Thymus (tissue), 11 donors: ENCODE results near the gene GPR31. TPM values are rescaled to one million over a fixed set of nuclear protein-coding genes. Genes with fewer than 3 reads are reported as not detected.
"Not testable (repeated sequence)": the region's sequence is repeated elsewhere in the genome, so short reads cannot be mapped to it uniquely, and the experiment has no call there.

Source experiments
- DNase-seq, 9 donors: peaks; one replicate each; pipeline ENCODE4 v3.0.0-alpha.2; 2013; ENCODE audit warnings: low spot score in 9 of 9, low read depth in 6 of 9, missing footprints in 1 of 9
- H3K27ac ChIP-seq, 2 donors: one replicate each; pipeline ENCODE4 v1.5.1; 2013; ENCODE audit warnings: control low read depth in 1 of 2, low read depth in 1 of 2, low read length in 1 of 2, mild to moderate bottlenecking in 1 of 2, moderate library complexity in 1 of 2
- H3K27me3 ChIP-seq, 2 donors: one replicate each; pipeline ENCODE4 v1.5.1; 2013; ENCODE audit warnings: low read length in 1 of 2; ENCODE audit not compliant: control insufficient read depth in 2 of 2, insufficient read depth in 1 of 2
- H3K36me3 ChIP-seq, 2 donors: one replicate each; pipeline ENCODE4 v1.5.1; 2013; ENCODE audit warnings: low read length in 1 of 2, mild to moderate bottlenecking in 1 of 2, moderate library complexity in 1 of 2; ENCODE audit not compliant: control insufficient read depth in 2 of 2, insufficient read depth in 2 of 2
- H3K4me1 ChIP-seq, 2 donors: one replicate each; pipeline ENCODE4 v1.5.1; 2013; ENCODE audit warnings: low read length in 2 of 2; ENCODE audit not compliant: control insufficient read depth in 2 of 2, insufficient read depth in 2 of 2
- H3K4me3 ChIP-seq, 2 donors: one replicate each; pipeline ENCODE4 v1.5.1; 2013; ENCODE audit warnings: low read length in 2 of 2, control low read depth in 1 of 2, mild to moderate bottlenecking in 1 of 2
- H3K9me3 ChIP-seq, 2 donors: one replicate each; pipeline ENCODE4 v1.5.1; 2013; ENCODE audit warnings: low read length in 1 of 2, mild to moderate bottlenecking in 1 of 2; ENCODE audit not compliant: control insufficient read depth in 2 of 2, insufficient read depth in 1 of 2
- WGBS: extraction: QIAGEN DNeasy Blood & Tissue Kit; methylation state at CpG from one replicate; pipeline ENCODE4 v1.1.7; 2013; 5-methylcytosine and 5-hydroxymethylcytosine counted together
- polyA plus RNA-seq: library from polyadenylated mRNA; stranded (reverse); fragments of 200-250 nt; gene quantifications from one replicate; pipeline ENCODE4 v1.2.3, GENCODE V29; 2013
- total RNA-seq: library from RNA; stranded (reverse); fragments of 120-200 nt; gene quantifications from one replicate; pipeline ENCODE4 v1.2.4, GENCODE V29; 2013
- donor health status: healthy.

The GPR31 gene
- total and polyA plus RNA-seq, 2 donors = 0.14 to 3.0 TPM

DNA sequence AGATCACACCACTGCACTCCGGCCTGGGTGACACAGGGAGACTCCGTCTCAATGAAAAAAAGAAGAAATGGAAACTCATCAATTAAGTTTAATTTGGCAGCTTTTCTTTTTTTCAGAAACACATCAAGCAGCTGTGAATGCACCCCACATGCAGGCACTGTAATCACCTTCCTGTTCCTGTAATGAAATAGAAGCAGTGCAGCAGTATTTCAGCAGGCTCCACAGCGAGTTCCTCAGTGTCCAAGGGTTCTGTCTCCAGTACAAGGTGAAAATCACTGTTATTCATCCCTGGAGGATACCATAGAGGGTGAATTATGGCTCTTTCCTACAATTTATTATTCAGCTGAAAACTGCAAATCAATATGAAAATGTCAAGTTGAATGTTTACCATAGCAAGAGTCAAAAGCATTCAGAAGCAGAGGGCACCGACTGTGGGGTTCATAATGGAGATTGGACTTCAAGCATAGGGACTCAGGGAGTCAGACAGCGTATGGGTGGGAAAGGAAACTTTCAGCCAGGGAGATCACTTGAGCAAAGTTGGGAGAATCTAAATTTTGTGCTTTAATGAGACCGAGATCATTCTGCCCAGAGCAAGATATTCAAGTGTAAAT is 35.8 kb upstream of the GPR31 start:
- H3K36me3 ChIP-seq, H3K9me3 ChIP-seq, H3K27me3 ChIP-seq, H3K27ac ChIP-seq, DNase-seq, H3K4me3 ChIP-seq, H3K4me1 ChIP-seq: not testable (repeated sequence)
- 89% methylated on average over 6 of the region's 6 CpGs for WGBS

DNA sequence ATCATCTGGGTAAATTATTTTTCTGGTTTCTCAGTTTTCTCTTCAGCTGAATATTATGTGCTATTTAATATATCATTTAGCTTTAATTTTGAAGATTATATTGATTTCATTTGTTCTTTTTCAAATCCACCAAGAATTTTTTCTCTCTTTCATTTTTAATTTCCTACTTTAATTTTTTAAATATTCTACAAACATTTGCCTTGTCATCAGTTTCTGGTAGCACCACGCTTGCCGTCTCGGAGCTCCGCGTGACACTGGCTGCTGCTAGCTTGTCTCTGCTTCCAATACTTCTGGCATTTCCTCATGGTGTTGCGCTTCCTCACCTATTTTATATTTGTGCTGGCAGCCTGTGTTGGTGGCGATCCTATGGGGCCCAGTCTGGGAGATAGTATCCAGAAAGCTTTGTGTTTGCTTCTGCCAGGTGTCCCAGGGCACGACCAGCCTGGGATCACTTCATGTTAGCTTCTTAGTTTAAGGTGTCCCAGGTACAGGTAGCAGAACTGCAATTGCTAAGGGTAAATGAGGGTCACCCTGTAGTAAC is 33.3 kb upstream of the GPR31 start:
- H3K4me3 ChIP-seq, H3K4me1 ChIP-seq, H3K27ac ChIP-seq, DNase-seq, H3K27me3 ChIP-seq, H3K36me3 ChIP-seq, H3K9me3 ChIP-seq: not testable (repeated sequence)
- WGBS = 97% methylated on average over 8 of the region's 8 CpGs

DNA sequence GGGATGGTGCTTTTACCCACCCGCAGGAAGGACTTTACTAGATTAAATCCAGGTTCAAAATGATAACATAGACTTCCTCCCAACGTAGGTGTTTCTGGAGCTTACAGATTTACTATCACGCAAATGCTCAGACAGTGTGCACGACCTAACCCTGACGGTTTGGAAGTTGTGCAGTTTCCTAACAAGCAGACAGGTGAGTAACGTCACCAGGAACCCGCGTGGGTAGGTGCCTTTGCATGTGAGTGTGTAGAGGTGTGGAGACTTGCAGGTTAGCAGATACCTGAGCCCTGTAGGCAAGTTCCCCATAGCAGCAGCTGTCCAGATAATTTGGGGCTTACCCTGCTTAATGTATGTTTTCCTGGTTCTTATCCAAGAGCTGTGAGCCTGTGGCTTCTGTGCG is 29.5 kb upstream of the GPR31 start:
- 81% methylated on average over 9 of the region's 9 CpGs for WGBS
- H3K4me1 ChIP-seq, H3K36me3 ChIP-seq, H3K9me3 ChIP-seq, DNase-seq, H3K27me3 ChIP-seq, H3K27ac ChIP-seq, H3K4me3 ChIP-seq: not testable (repeated sequence)

GRCh38 chr6:167185101-167185500 is 27.3 kb upstream of the GPR31 start:
- not testable (repeated sequence) for H3K4me1 ChIP-seq, H3K4me3 ChIP-seq, H3K36me3 ChIP-seq, DNase-seq, H3K27ac ChIP-seq, H3K9me3 ChIP-seq, H3K27me3 ChIP-seq
- WGBS = 86% methylated on average over 3 of the region's 3 CpGs

GRCh38 chr6:167182913-167183314 is 25.1 kb upstream of the GPR31 start:
- DNase-seq, H3K9me3 ChIP-seq, H3K27me3 ChIP-seq, H3K27ac ChIP-seq, H3K4me3 ChIP-seq, H3K36me3 ChIP-seq, H3K4me1 ChIP-seq: not testable (repeated sequence)
- WGBS = 7% methylated on average over 4 of the region's 8 CpGs

GRCh38 chr6:167181351-167181750 is 23.6 kb upstream of the GPR31 start:
- not testable (repeated sequence) for H3K27ac ChIP-seq, H3K27me3 ChIP-seq, H3K4me1 ChIP-seq, H3K9me3 ChIP-seq, DNase-seq, H3K36me3 ChIP-seq, H3K4me3 ChIP-seq
- WGBS = no CpG with 5 or more reads among the region's 6 CpGs

DNA sequence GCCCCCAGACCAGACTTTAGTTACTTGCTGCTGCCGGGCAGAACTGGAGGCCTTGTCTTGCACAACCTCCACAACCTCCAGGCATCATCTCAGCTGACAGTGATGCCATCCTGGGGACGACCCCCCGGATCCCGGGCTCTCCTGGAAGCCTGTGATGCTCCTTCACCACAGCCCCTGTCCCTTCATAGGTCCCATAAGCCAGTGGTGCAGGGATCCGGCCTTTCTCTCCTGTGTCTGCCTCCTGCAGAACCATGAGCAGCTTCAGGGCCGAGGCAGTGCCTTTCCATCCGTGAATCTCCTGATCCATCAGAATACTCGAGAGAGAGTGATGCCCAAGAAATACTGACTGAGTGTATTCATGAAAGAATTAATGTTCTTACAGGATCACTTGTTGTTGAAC is 22.3 kb upstream of the GPR31 start:
- H3K4me1 ChIP-seq, H3K36me3 ChIP-seq, H3K9me3 ChIP-seq, H3K27me3 ChIP-seq, H3K4me3 ChIP-seq, DNase-seq, H3K27ac ChIP-seq: not testable (repeated sequence)
- 95% methylated on average over 5 of the region's 8 CpGs for whole genome bisulfite sequencing

DNA sequence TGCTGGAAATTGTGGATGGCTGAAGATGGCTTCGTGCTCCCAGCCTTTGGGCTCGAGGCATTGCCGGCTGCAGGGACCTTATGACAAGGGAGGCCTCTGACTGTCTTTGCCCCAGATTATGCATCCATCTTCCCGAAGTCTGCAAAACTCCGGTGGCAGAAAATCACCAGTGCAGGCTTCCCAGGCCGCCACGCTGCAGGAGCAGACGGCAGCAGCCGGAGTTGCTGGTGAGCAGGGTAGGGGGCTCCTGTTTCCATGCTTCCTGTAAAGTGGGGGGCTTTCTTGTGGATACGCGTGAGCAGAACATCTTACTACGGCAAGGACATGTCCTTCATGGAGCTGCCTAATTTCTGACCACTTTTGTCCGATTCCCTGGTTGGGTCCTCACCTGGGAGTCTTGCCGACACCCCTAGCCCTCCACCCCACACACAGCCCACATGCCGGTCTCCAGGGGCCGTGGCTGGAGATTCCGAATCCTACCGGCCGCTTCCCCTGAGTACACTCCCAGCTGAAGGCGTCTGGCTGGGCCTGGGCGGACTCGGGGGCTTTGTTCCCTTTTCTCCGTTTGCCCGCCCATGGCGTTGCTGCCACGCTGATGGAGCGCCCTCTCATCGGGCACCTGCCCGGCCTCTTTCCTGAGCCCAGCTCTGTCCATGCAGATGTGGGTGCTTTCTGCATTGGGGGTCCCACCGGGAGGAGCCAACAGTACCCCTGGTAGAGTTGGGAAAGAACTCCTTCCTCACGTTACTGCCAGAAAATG is 21.3 kb upstream of the GPR31 start:
- H3K9me3 ChIP-seq, H3K27me3 ChIP-seq, DNase-seq, H3K4me1 ChIP-seq, H3K36me3 ChIP-seq, H3K27ac ChIP-seq, H3K4me3 ChIP-seq: not testable (repeated sequence)
- 90% methylated on average over 24 of the region's 31 CpGs for WGBS

DNA sequence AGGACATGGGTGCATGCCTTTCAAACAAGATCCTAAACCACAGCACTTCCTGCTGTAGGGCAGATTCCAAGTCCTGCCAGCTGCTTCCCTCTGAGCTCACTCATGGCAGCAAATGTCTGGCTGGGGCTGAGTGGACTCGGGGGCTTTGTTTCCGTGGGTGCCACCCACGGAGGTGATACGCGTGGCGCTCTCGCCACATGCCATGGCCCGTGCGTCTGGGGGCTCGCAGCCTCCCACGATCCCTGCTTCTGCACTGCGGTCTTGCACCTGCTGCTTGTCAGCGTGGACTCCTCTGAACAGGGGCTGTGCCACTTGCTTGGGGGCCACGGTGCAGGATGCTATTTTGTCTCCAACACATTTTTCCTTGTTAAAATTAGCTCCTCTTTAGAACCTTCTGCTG is 19.5 kb upstream of the GPR31 start:
- H3K4me3 ChIP-seq, H3K36me3 ChIP-seq, H3K4me1 ChIP-seq, H3K27ac ChIP-seq, H3K9me3 ChIP-seq, DNase-seq, H3K27me3 ChIP-seq: not testable (repeated sequence)
- WGBS = 92% methylated on average over 14 of the region's 14 CpGs
